OCI-LY1 (cell line): ENCODE results near the gene TMEM178B.

ENCODE experiments used
- EZH2 ChIP-seq: fragments of 200-600 bp; sonication (generic), shearing (Covaris generic); IDR thresholded peaks from 2 replicates; pipeline ENCODE4 v1.8.0; 2017; ENCODE audit warnings: borderline replicate concordance, mixed run types, mild to moderate bottlenecking, antibody characterized with exemption, low read length, moderate library complexity, mixed read lengths
- TF ChIP-seq, protein P1 (sequence below): fragments of 200-600 bp; sonication (generic), shearing (Covaris generic); IDR thresholded peaks from 2 replicates; pipeline ENCODE4 v1.5.1; 2017; ENCODE audit warnings: mild to moderate bottlenecking, antibody characterized with exemption, low read length, moderate library complexity, mixed read lengths

DNA sequence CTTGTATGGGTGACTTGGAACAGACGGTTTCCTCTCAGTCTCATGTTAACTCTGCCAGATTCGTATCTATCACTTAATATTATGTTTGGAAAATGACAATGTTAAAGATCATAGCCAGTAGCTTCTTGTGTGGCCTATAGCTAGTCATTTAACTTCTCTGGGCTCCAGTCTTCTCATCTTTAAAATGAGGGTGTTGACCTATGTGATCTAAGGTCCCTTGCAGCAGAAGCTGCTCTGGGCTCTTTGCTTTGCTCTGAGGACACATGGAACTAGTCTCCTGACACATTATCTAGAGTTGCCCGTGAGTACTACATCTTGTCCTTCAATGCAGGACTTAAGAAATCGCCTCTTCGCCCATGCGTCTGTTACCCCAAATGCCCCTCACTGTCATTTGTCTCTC lies 93.1 kb downstream of the TMEM178B start:
- TF ChIP-seq, protein P1, sequence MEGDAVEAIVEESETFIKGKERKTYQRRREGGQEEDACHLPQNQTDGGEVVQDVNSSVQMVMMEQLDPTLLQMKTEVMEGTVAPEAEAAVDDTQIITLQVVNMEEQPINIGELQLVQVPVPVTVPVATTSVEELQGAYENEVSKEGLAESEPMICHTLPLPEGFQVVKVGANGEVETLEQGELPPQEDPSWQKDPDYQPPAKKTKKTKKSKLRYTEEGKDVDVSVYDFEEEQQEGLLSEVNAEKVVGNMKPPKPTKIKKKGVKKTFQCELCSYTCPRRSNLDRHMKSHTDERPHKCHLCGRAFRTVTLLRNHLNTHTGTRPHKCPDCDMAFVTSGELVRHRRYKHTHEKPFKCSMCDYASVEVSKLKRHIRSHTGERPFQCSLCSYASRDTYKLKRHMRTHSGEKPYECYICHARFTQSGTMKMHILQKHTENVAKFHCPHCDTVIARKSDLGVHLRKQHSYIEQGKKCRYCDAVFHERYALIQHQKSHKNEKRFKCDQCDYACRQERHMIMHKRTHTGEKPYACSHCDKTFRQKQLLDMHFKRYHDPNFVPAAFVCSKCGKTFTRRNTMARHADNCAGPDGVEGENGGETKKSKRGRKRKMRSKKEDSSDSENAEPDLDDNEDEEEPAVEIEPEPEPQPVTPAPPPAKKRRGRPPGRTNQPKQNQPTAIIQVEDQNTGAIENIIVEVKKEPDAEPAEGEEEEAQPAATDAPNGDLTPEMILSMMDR = no peak
- no peak for TF ChIP-seq EZH2
